Vagina (tissue), 2 donors: ENCODE results near the gene IYD.

Experiments
- CTCF ChIP-seq, 3 experiments: fragments of 450-650 bp in 2 of 3; fragments of 200-600 bp in 1 of 3; sonication (generic) in 1 of 3; IDR thresholded peaks; one replicate each; pipeline ENCODE4 v1.5.1; 2017 to 2019; ENCODE audit warnings: antibody characterized with exemption in 3 of 3, mild to moderate bottlenecking in 2 of 3, moderate library complexity in 2 of 3
- POLR2A ChIP-seq, 2 donors: fragments of 450-650 bp; IDR thresholded peaks; one replicate each; pipeline ENCODE4 v1.6.1; 2017; ENCODE audit warnings: antibody characterized with exemption in 2 of 2, mild to moderate bottlenecking in 2 of 2, moderate library complexity in 2 of 2

GRCh38 chr6:150342126-150342525 lies 26.7 kb upstream of the IYD start:
- TF ChIP-seq CTCF (IDR thresholded peaks at IDR 0.05) (no peak), POLR2A (IDR thresholded peaks at IDR 0.05) (no peak)
